Brain microvascular endothelial cell (primary cell): Measurements from ENCODE around the gene SAG.

Experiments
- DNase-seq: peaks from one replicate; pipeline ENCODE4 v3.0.0-alpha.2; 2020
- H3K27ac ChIP-seq: fragments of 250-450 bp; sonication (Bioruptor Pico); 2 replicates; pipeline ENCODE4 v1.5.1; 2020; ENCODE audit warnings: mild to moderate bottlenecking, moderate library complexity
- H3K27me3 ChIP-seq: fragments of 250-450 bp; sonication (Bioruptor Pico); replicated peaks from 2 replicates; pipeline ENCODE4 v1.5.1; 2020; ENCODE audit warnings: mild to moderate bottlenecking
- H3K36me3 ChIP-seq: fragments of 250-450 bp; sonication (Bioruptor Pico); replicated peaks from 2 replicates; pipeline ENCODE4 v1.5.1; 2020; ENCODE audit warnings: mild to moderate bottlenecking
- H3K4me3 ChIP-seq: 2 replicates; pipeline ENCODE4 v1.5.1; 2011; ENCODE audit warnings: low read depth, mild to moderate bottlenecking, control low read depth, low read length, moderate library complexity
- CTCF ChIP-seq: IDR thresholded peaks from 2 replicates; pipeline ENCODE4 v1.5.1; 2011; ENCODE audit warnings: low read depth, mild to moderate bottlenecking, moderate library complexity, low read length, control low read depth, inconsistent platforms; ENCODE audit errors: missing control alignments
- in situ Hi-C: cut with HindIII; loops from 2 replicates; pipeline ENCODE4 v1.10.0; 2017; ENCODE audit warnings: low sequenced_read_pairs, low pct_ligation_motif_present

The SAG gene

GRCh38 chr2:233379034-233379433 lies 71.4 kb downstream of the SAG start:
- TF ChIP-seq CTCF = no peak
- Histone ChIP-seq H3K36me3 (no peaks in the 10 kb centered on the region), H3K4me3 (no peak overlapping the region), H3K27ac (no peak overlapping the region), H3K27me3 (no peaks in the 10 kb centered on the region)
- in situ Hi-C loops = no loop called here
- DNase-seq = no peak

DNA sequence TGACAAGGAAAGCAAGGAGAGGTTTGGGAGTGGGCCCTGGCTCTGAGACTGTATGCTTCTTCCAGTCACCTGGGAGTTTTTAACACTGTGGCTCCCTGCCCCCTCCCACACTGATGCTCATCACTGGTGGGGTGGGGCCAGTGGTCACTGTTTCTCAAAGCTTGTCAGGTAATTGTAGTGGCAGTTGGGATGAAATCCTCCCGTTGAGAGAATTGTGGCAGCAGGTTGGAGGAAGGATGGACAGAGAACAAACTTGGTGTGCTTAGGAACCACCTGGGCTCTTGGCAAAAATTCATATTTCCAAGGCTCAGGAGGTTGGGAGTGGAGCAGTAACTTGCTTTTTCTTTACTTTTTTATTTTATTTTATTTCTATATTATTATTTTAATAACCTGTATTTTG lies 71.8 kb downstream of the SAG start:
- Histone ChIP-seq H3K27me3 (no peaks in the 10 kb centered on the region), H3K36me3 (no peaks in the 10 kb centered on the region), H3K4me3 (no peak overlapping the region), H3K27ac (no peak overlapping the region)
- no peak for DNase-seq
- no peak for TF ChIP-seq CTCF
- in situ Hi-C loops = no loop called here

GRCh38 chr2:233380132-233380895 lies 72.7 kb downstream of the SAG start:
- Histone ChIP-seq H3K4me3 (no peak overlapping the region), H3K36me3 (no peaks in the 10 kb centered on the region), H3K27ac (no peak overlapping the region), H3K27me3 (no peaks in the 10 kb centered on the region)
- no peak for TF ChIP-seq CTCF
- peak; percentile 33 for DNase-seq
- in situ Hi-C loops = no loop called here

GRCh38 chr2:233380995-233381637 lies 73.5 kb downstream of the SAG start:
- Histone ChIP-seq H3K27ac (no peak overlapping the region), H3K36me3 (no peaks in the 10 kb centered on the region), H3K27me3 (no peaks in the 10 kb centered on the region), H3K4me3 (no peak overlapping the region)
- no peak for DNase-seq
- TF ChIP-seq CTCF = no peak
- in situ Hi-C loops = no loop called here

DNA sequence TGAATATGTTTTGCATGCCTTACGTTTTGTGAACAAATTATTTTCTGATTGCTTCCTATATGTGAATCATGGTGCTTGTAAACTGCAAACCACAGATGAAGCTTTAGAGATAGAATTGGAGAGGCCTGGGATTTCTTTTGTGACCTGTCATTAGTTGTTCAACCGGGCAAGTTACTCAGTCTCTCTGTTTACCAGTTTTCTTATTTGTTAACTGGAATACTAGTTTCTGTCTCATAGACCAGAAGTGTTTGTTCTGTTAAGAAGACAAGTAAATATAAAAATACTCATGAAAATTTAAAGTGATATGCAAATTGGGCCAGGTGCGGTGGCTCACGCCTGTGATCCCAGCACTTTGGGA lies 74.0 kb downstream of the SAG start:
- DNase-seq = no peak
- Histone ChIP-seq H3K36me3 (no peaks in the 10 kb centered on the region), H3K4me3 (no peak overlapping the region), H3K27me3 (no peaks in the 10 kb centered on the region), H3K27ac (no peak overlapping the region)
- in situ Hi-C loops = no loop called here
- no peak for TF ChIP-seq CTCF
